Activated CD8-positive, alpha-beta memory T cell treated with anti-CD3 and anti-CD28 coated beads for 48 hours (primary cell): ENCODE results near the gene ATAD1.
"Not testable (repeated sequence)": the region's sequence is repeated elsewhere in the genome, so short reads cannot be mapped to it uniquely, and the experiment has no call there.

Experiments
- DNase-seq, 3 experiments: peaks; one replicate each; pipeline ENCODE4 v3.0.0-alpha.2; 2020; ENCODE audit warnings: low read depth in 2 of 3, low spot score in 2 of 3

The ATAD1 gene

DNA sequence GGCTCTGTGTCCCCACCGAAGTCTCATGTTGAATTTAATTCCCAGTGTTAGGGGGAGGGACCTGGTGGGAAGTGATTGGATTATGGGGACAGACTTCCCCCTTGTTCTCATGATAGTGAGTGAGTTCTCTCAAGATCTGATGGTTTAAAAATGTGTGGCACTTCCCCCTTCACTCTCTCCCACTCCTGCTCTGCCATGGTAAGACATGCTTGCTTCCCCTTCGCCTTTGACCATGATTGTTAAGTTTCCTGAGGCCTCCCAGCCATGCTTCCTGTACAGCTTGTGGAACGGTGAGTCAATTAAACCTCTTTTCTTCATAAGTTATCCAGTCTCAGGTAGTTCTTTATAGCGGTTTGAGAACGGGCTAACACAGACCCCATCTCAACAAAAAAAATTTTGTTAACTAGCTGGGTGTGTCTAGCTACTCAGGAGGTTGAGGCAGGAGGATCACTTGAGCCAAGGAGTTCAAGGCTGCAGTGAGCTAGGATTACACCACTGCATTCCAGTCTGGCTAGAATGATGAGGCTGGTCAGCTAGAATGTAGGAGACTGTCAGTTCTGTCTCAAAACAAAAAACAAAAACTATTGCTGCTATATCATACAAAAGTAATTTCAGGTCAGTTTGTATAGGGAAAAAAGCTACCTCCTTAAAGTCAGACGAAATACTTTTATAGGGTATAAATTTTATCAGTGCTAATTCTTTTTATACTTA, 57.7 kb downstream of the ATAD1 start:
- DNase-seq: no peak

DNA sequence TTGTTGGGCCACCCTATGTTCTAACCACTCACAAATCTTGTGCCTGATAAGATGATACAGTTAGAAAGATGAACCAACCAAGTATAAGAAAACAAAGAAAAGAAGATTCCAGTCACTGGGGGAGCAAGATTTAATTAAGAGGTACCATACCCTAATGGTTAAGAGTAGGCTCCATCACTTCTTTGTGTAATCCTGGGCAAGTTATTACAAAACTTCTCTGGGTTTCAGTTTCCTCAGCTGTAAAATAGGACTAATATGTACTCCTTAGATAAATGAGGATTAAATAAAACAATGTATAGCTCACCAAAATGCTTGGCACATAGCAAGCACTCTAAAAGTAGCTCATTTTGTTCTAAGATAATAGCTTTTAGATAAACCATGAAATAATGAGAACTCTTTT, 58.5 kb downstream of the ATAD1 start:
- no peak for DNase-seq

DNA sequence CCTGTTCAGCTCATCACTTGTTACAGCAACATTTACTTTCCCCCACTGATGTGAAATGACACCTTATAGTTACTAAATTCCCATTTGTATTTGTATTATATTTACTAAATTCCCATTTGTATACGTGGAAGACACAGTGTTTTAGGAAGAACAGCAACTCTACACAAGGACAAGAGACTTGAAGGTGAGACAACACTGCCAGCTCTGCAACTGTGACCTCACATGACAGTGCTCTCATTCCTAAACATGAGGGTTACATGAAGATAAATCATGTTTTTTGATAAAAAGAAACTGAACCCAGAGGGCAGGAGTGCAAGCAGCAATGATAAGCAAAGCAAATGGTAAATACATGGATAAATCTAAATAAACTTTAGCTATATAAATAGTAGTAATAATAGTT, 60.3 kb downstream of the ATAD1 start:
- no peak for DNase-seq

DNA sequence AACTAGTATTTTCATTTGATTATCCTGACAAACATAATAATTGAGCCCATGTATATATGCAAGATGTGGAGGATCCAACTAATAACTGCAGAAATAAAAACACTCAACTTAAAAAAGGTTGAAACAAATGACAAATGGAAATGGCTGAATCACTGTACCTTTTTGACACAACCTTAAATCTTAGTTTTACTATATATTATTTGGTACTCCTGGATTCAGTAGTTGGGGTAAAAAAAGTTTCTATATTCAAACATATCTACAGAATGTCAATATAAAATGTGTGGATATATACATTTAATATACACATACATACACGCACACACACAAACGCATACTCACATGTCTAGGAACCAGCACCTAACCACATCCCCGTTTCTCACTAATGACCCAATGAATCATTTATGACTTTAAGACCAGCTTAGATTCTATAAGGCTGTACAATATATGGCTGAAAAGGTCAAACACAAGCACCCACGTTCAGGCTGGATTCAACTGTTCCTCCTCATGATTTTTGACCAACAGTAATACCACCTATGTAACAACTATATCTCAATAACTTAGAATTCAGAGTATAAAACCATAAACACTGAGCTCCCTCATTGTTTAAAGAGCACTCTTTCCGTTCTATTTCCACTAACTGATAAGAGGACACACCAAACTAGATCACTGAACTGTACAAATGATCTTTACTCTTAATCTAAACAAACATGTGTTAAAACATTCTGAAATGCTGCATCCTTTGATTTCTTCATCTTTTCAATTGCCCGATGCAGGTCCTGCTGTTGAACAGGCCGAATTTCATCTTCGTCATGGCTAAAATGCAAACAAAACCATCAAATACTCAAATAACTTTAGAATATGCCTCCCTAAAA, 63.8 kb downstream of the ATAD1 start:
- no peak for DNase-seq

DNA sequence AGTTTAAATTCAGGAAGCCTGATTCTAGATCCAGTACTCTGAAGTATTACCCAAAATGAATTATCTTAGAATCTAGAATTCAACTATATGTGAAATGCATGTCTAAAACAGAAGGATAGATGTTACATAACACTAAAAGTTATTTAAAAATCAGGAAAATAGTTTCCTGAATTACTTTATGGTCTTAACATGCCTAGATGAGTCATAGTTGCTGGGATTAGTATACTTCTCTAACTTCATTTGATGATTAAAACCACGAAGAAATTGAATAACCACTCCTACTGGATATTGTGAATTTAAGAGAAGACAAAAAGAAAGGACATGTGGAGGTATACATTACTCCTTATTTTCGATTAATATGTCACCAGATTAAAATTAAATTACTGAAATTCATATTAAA, 65.5 kb downstream of the ATAD1 start:
- no peak for DNase-seq

DNA sequence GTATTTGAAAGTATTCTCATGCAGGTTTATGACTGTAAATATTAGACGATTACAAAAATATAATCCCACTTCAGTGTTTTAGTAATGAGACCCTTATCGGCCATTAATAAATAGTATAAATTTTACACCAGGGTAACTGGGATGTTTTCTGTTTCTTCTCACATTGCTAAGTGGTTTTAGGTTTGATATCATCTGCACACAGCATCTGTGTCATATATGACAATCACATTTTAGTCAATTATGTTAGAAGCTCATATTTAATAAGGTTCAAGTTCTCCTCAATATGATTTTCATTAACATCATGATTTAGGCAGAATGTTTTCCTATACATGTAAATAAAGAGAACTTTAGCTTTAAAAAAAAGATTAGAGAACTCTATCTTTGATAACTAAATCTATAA, 66.8 kb downstream of the ATAD1 start:
- no peak for DNase-seq

DNA sequence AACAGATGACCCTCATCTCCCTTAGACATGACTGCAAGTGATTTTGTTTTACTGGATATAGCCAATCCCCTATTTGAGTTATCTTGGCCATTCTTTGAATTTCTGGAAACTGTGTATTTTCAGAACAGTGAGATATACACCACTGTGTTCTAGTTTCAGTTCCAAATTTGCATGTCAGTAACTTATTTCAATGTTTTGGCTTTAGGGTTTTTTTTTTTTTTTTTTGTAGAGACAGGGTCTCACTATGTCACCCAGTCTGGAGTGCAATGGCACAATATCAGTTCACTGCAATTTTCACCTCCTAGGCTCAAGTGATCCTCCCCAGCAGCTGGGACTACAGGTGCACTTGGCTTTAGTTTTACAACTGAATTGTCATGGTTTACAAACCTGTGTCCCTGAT, 67.2 kb downstream of the ATAD1 start:
- DNase-seq: no peak

DNA sequence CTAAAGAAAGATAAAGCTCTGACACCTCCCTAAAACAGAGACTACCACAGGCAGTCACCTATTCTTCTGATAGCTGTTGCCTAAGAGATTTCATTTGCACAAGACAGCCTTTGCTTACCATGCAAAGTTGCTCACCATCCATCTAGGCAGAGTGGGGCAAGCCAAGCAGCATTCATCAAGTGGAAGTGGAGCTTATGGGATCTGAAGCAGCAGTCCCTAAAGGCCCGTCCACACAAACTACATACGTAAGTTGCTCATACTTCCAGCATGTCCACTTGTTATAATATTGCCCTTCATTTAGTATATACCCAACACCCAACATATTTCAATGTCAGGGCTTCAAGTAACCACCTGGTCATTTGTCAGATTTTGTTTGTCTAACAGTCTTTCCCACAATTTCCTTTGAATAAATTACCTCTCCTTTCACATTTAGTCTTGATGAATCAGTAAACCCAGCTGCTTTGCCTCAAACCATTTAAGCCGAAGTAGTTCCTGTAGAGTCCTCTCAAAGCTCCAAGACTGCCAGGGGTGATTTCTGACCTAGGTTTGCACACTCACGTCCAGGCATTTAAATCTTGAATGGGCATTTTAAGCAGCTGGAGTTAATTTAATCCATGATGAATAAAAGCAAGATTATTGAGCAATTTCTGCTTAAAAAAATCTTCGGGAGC, 67.9 kb downstream of the ATAD1 start:
- DNase-seq: no peak

DNA sequence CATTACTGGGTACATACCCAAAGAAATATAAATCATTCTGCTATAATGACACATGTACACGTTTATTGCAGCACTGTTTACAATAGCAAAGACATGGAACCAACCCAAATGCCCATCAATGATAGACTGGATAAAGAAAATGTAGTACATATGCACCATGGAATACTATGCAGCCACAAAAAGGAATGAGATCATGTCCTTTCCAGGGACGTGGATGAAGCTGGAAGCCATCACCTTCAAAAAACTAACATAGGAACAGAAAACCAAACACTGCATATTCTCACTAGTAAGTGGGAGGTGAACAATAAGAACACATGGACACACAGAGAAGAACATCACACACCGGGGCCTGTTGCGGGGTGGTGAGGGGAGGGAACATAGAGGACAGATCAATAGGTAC, 69.8 kb downstream of the ATAD1 start:
- not testable (repeated sequence) for DNase-seq

DNA sequence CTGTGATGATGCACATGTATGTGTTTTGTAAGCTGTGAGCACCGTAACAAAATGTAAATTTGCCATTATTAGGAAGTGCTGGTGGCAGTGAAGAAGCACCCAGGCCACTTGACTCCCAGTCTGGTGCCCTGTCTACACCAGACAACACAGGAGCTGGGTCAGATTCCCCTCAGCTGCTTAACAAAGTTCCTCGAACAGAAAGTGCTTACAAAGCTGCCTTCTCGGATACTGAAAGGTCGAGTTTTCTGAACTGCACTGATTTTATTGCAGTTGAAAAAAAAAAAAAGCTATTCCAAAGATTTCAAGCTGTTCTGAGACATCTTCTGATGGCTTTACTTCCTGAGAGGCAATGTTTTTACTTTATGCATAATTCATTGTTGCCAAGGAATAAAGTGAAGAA, 71.1 kb downstream of the ATAD1 start:
- no peak for DNase-seq

DNA sequence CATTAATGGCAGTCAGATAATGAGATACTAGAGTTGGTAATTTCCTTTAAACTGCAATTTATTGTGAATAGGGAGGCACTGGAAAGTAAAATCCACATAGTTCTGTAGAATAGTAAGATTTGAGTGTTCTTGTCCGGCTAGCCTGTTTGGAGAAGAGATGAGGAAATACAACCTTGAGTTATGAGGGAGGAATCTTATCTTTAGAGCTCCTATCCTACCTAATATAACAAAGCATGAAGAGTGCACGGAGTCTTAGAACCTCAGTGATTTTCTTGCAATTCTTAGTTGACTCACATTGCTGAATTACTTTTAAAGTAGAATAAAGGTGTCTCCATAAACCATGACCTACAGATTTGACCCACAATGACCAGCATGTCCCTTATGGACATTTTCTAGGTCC, 73.4 kb downstream of the ATAD1 start:
- no peak for DNase-seq

DNA sequence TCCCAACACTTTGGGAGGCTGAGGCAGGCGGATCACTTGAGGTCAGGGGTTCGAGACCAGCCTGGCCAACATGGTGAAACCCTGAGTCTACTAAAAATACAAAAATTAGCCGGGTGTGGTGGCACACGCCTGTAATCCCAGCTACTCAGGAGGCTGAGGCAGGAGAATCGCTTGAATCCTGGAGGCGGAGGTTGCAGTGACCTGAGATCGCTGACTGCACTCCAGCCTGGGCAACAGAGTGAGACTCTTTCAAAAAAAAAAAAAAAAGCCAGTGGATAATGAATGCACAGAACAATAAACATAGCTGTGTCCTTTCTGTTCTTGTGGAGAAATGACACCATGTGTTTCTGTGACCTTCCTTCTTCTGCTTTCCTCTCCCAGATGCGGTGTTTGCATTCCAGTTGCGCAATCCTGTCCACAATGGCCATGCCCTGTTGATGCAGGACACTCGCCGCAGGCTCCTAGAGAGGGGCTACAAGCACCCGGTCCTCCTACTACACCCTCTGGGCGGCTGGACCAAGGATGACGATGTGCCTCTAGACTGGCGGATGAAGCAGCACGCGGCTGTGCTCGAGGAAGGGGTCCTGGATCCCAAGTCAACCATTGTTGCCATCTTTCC, 74.9 kb downstream of the ATAD1 start:
- not testable (repeated sequence) for DNase-seq

DNA sequence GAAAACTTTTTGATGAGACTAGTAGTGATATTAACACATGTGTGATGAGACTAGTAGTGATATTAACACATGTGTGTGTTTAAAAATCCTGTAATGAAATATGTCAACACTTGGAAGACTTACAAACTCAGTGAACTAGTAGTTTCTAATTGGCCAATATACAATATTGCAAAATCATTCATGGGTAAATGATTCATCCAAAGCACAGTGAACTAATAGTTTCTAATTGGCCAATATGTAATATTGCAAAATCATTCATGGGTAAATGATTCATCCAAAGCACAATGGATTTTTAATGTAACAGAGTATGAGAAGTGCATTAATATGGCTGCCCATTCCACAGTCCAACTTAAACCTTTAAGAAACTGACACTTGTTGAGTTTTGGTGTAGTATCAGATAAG, 77.8 kb downstream of the ATAD1 start:
- no peak for DNase-seq

DNA sequence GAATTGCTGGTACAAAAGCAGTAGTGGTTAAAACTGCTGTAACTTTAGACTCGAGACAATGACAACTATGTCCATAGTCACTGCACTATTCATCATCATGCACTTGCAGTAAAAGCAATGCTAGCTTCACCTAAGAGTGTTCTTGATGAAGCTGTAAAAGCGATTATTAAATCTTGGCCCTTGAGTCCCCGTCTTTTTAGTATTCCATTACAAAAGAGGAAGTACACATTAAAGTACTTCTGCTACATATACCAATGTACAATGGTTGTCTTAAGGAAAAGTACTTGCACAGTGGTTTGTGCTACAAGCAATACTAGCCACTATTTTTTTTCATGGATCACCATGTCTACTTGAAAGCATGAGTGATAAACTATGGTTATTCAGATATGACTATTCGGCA, 78.3 kb downstream of the ATAD1 start:
- no peak for DNase-seq

DNA sequence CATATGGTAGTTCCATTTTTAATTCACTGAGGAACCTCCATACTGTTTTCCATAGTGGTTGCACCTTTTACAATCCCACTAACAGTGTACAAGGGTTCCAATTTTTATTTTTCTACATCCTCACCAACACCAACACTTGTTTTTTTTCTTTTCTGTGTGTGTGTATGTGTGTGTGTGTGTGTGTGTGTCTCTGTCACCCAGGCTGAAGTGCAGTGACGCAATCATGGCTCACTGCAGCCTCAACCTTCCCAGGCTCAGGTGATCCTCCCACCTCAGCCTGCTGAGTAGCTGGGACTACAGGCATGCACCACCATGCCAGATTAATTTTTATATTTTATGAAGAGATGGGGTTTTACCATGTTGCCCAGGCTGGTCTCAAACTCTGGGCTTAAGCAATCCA, 79.8 kb downstream of the ATAD1 start:
- DNase-seq: not testable (repeated sequence)

DNA sequence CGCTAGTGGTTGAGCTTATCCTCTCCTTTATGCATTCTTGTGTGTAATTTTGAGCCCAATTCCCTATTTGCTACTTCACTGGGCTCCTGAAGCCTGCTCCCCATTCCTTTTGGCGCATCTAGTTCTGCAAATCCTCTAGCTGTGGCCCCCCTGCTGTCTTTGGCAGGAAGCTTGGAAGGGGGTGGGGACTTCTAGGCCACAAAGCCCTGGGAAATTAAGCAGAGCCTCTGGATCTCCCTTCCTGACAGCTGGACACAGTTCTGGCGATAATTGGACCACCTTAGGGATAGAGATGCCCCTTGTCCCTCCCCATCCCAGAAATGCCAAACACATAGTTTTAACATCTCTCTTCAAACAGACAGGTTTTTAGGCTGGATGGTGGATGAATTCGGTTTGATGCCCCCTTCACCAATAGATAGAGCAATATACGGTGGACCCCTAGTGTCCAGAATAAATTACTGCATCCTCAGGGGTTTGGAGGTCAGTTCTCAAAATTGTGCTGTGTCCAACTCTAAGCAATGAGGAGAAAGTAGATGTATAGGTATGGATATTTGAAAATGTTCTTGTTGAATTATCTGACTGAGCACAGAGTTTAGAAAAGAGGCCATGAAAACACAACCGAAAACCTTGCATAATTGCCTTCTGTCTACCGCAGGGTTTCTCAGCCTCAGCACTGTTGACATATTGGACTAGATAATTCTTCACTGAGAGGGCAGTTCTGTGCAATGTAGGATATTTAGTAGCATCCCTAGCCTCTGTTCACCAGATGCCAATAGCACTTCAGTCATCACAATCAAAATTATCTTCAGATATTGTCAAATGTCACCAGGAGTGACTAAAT, 82.8 kb downstream of the ATAD1 start:
- no peak for DNase-seq

DNA sequence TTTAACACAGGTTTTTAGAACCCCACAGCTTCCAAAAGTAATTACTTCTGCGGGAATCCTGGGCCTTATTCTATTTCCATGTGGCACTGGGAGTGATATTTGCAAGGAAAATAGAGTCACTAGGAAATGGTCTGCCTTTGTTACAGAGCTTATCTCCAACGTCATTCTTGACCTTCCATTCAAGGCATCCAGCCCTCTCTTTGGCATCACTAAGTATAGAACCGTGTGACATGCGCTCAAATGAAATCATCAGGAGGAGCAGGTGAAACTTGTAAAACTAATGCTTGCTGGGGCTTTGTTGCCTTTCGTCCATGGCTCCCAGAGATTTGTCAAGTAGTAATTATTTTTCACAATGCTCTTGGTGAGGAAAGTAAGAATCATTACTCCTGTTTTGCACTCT, 84.9 kb downstream of the ATAD1 start:
- DNase-seq: no peak

DNA sequence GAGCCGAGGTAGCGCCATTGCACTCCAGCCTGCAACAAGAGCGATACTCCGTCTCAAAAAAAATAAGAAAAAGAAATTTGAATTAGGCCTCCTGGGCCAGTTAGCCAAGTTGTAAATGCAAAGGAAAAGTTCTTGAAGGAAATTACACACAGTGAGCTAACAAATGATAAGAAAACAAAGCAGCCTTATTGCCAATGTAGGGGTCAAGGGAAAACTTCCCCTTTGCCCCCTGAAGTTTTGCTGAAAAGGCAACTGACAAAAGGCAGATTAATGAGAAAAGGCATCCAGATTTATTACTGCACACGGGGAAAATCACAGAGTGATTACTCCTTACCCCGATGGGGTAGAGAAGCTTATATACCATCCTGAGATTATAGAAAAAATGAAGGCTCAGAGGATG, 88.1 kb downstream of the ATAD1 start:
- DNase-seq: no peak

DNA sequence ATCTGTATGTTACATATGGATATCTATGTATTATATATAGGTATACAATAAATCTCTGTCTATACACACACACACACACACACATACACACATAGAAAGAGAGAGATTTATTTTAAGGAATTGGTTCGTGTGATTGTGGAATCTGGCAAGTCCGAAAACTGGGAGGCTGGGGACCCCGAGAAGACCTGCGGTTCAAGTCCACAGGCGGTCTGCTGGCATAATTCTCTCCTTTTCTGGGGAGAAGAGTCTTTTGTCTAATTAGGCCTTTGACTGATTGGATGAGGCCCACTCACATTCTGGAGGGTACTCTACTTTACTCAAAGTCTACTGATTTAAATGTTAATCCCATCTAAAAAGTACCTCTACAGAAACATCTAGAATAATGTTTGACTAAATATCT, 93.2 kb downstream of the ATAD1 start:
- no peak for DNase-seq

DNA sequence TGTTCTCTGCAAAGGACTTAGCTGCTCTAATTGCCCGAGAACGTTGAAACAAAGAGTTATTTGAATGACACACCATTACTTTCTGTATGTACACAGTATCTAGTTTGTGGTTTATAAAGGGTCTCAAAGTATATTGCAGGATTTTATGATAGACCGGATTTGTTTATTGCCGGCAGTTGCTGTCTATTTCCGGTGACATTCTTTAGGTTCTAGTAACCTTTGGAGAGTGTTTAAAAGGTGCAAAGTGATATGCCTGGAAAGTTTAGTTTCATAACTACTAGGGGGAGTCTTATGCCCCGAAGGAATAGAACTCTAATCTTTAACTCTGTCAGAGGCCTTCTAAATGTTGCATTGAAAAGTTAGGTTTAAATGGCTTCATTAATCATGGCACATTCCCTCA, 94.5 kb downstream of the ATAD1 start:
- no peak for DNase-seq

DNA sequence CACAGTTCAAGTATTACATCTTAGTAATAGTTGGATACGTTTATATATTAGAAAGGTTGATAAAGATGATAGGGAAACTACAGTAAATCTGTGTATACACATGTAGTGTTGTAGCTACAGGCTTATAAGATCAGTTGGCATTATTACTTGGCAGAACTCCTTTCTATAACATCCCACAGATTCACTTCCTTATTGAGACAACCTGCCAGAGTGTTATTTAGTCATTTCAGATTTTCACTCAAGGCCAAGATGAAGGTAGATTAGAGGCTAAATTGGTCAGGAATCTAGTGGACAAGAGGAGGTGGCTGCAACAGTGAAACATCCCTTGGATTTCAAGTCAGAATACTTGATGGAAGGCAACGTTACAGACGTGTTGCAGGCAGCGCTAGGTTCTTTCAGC, 95.3 kb downstream of the ATAD1 start:
- no peak for DNase-seq
